Smooth muscle cell of the brain vasculature (primary cell): ENCODE data around the gene TOMM22.

Source experiments
- DNase-seq: peaks from one replicate; pipeline ENCODE4 v3.0.0-alpha.2; 2012; ENCODE audit warnings: low read depth, low spot score

TOMM22 gene

DNA sequence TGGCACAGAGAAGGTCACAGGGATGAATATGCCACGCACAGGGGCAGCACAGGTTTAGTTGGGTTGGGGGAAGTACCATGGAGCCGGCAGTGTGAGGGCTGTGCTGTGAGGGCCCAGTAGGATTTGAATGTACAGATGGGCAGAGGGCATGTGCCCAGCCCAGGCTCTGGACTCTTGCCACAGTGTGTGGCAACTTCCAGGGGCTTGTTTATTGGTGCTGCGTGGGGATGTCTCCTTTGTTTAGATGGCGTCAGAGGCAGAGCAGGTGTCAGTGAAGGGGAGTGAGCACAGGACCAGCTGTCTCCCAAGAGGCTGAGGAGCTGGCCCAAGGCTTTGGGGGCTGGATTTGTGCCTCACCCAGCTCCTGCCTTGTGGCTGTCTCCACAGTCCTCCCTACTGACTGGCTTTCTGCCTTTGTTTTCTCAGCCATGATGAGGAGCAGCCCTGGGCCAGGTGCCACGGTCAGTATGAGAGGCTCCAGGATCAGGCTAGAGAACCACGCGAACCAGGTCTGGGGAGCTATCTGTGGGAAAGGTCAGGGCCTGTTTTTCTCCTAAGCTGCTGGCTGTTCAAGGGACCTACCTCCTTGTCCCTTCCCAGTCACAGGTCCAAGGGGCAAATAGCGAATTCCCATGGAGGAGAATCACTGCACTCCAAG lies 52.1 kb downstream of the TOMM22 start:
- DNase-seq = no peak

GRCh38 chr22:38734421-38735100 lies 52.8 kb downstream of the TOMM22 start:
- no peak for DNase-seq
